HUES64 (cell line): ENCODE data around the gene PRPF4.

Source experiments
- H3K27ac ChIP-seq: 2 replicates; pipeline ENCODE4 v1.7.0; 2013; ENCODE audit warnings: low read depth, low read length, inconsistent platforms
- H3K27me3 ChIP-seq: 2 replicates; pipeline ENCODE4 v1.6.1; 2013; ENCODE audit warnings: mild to moderate bottlenecking, low read length; ENCODE audit not compliant: insufficient read depth
- H3K36me3 ChIP-seq: 2 replicates; pipeline ENCODE4 v1.6.1; 2013; ENCODE audit warnings: mild to moderate bottlenecking, low read length; ENCODE audit not compliant: insufficient read depth
- H3K4me1 ChIP-seq: 2 replicates; pipeline ENCODE4 v1.6.1; 2013; ENCODE audit warnings: mild to moderate bottlenecking, low read length, moderate library complexity; ENCODE audit not compliant: insufficient read depth
- H3K4me3 ChIP-seq: 2 replicates; pipeline ENCODE4 v1.5.1; 2013; ENCODE audit warnings: mild to moderate bottlenecking, low read length, moderate library complexity
- H3K9ac ChIP-seq: 2 replicates; pipeline ENCODE4 v1.6.1; 2013; ENCODE audit warnings: mild to moderate bottlenecking, low read depth, low read length
- H3K9me3 ChIP-seq: 2 replicates; pipeline ENCODE4 v1.6.1; 2013; ENCODE audit warnings: low read depth, low read length; ENCODE audit not compliant: insufficient read depth
- WGBS: fragments of 150-250, 120-280 bp; methylation state at CpG from one replicate; pipeline ENCODE4 v1.1.7; 2013; ENCODE audit warnings: missing lambda C conversion rate; 5-methylcytosine and 5-hydroxymethylcytosine counted together

Gene PRPF4

GRCh38 chr9:113316030-113316429 is 40.6 kb downstream of the PRPF4 start:
- H3K27me3 ChIP-seq = no peaks in the 10 kb centered on the region
- no peaks in the 10 kb centered on the region for H3K9me3 ChIP-seq
- no peaks in the 10 kb centered on the region for H3K36me3 ChIP-seq
- H3K4me1 ChIP-seq = no peaks in the 10 kb centered on the region
- no peak overlapping the region for H3K27ac ChIP-seq
- WGBS = 90% methylated on average over 4 of the region's 4 CpGs
- no peak overlapping the region for H3K9ac ChIP-seq
- H3K4me3 ChIP-seq = no peak overlapping the region

GRCh38 chr9:113317777-113318176 is 42.3 kb downstream of the PRPF4 start:
- Histone ChIP-seq H3K9me3 (no peaks in the 10 kb centered on the region), H3K27ac (no peak overlapping the region), H3K4me1 (no peaks in the 10 kb centered on the region), H3K36me3 (no peaks in the 10 kb centered on the region), H3K9ac (no peak overlapping the region), H3K4me3 (no peak overlapping the region), H3K27me3 (no peaks in the 10 kb centered on the region)
- WGBS = 68% methylated on average over 2 of the region's 2 CpGs

- H3K36me3 ChIP-seq = no peaks in the 10 kb centered on the region
- H3K27me3 ChIP-seq = no peaks in the 10 kb centered on the region
- H3K9me3 ChIP-seq = no peaks in the 10 kb centered on the region
- 82% methylated on average over 2 of the region's 2 CpGs for WGBS
- no peaks in the 10 kb centered on the region for H3K4me1 ChIP-seq
- H3K9ac ChIP-seq = no peak overlapping the region
- no peak overlapping the region for H3K4me3 ChIP-seq
- H3K27ac ChIP-seq = no peak overlapping the region
These were observed 43.6 kb downstream of the PRPF4 start for GRCh38 chr9:113319054-113319453.

DNA sequence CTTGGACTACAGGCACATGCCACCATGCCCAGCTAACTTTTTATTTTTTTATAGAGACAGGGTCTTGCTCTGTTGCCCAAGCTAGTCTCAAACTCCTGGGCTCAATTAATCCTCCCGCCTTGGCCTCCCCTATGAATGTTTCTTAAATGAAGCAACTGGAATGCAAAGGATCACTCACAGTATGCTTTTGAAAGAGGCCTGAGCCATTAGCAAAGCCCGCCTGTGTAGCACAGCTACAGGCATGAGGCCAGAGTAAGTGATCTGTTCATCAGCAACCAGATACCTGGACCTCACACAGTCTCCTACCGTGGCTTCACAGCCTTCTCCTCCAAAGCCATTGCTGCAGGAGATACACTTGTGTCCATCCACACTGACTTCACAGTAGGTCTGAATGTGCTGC is 44.6 kb downstream of the PRPF4 start:
- Histone ChIP-seq H3K9me3 (no peaks in the 10 kb centered on the region), H3K36me3 (no peaks in the 10 kb centered on the region), H3K9ac (no peak overlapping the region), H3K27ac (no peak overlapping the region), H3K27me3 (no peaks in the 10 kb centered on the region), H3K4me1 (no peaks in the 10 kb centered on the region), H3K4me3 (no peak overlapping the region)
- 89% methylated on average over 3 of the region's 3 CpGs for WGBS

DNA sequence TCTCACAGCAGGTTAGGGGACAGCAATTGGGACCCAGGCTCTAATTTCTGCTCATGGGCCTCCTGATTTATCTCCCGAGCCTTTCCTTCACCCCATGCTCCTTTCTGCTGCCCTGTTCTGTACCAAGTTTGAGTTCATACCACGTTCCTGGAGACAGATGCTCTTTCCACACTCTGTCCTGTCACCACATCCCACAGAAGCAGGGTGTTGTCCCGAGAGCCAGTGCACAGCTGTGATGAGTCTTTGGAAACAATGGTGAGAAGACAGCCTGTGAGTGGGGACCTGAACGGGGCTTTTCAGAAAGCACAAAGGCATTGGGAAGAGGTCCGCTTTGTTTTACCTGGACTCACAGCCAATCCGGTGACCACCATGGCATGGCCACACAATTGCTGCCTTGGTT is 47.2 kb downstream of the PRPF4 start:
- H3K4me1 ChIP-seq = no peaks in the 10 kb centered on the region
- 81% methylated on average over 6 of the region's 6 CpGs for WGBS
- H3K9me3 ChIP-seq = no peaks in the 10 kb centered on the region
- no peaks in the 10 kb centered on the region for H3K36me3 ChIP-seq
- no peak overlapping the region for H3K4me3 ChIP-seq
- H3K27me3 ChIP-seq = no peaks in the 10 kb centered on the region
- no peak overlapping the region for H3K9ac ChIP-seq
- no peak overlapping the region for H3K27ac ChIP-seq

- Histone ChIP-seq H3K27me3 (no peaks in the 10 kb centered on the region), H3K27ac (no peak overlapping the region), H3K9ac (no peak overlapping the region), H3K36me3 (no peaks in the 10 kb centered on the region), H3K4me3 (no peak overlapping the region), H3K4me1 (no peaks in the 10 kb centered on the region), H3K9me3 (no peaks in the 10 kb centered on the region)
- WGBS = 90% methylated on average over 4 of the region's 4 CpGs
These were observed 50.8 kb downstream of the PRPF4 start for GRCh38 chr9:113326230-113326629.

DNA sequence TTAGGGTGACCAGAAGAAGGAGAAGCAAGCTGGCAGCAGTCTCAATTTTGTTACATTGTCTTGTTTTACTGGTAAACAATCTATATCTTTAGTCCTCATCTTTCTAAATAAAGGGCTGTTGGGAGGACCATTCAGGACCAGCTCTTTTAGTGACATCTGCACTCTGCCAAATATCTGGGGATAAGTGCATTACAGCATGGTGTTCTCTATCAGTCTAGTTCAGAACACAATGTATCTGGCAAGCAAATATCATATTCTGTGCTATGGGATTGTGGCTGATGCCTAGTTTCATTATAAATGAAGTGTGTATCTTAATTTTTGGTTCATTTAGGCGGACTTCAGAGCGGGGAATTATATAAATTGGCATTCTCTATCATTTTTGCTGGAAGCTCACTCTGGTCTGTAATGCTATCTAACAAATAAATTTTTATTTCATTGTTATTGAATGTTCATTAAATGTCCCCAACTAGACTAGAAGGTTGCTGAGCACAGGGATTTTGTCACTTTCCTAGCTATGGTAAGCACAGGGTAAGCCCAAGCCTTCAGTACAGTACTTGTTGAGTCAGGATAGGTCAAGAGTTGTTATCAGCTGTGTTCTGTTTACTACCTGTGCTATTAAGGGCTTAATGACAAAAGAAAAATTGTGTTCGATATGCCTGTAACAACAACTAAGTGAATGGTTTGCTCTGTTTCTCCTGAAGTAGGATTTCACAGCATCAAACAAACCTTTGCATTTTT is 52.8 kb downstream of the PRPF4 start:
- Histone ChIP-seq H3K9ac (no peak overlapping the region), H3K9me3 (no peaks in the 10 kb centered on the region), H3K27ac (no peak overlapping the region), H3K4me1 (no peaks in the 10 kb centered on the region), H3K4me3 (no peak overlapping the region), H3K27me3 (no peaks in the 10 kb centered on the region), H3K36me3 (no peaks in the 10 kb centered on the region)
- WGBS = 93% methylated on average over 3 of the region's 3 CpGs

- Histone ChIP-seq H3K9ac (no peak overlapping the region), H3K27me3 (no peaks in the 10 kb centered on the region), H3K36me3 (no peaks in the 10 kb centered on the region), H3K27ac (no peak overlapping the region), H3K4me1 (no peaks in the 10 kb centered on the region), H3K9me3 (no peaks in the 10 kb centered on the region), H3K4me3 (no peak overlapping the region)
- WGBS = 90% methylated on average over 4 of the region's 4 CpGs
These were observed 56.3 kb downstream of the PRPF4 start for GRCh38 chr9:113331780-113332179.

- Histone ChIP-seq H3K9ac (no peak overlapping the region), H3K27ac (no peak overlapping the region)
- 91% methylated on average over 2 of the region's 2 CpGs for whole genome bisulfite sequencing
These were observed 62.3 kb downstream of the PRPF4 start for GRCh38 chr9:113337714-113338113.

GRCh38 chr9:113340011-113340699 is 64.7 kb downstream of the PRPF4 start, which contains the start of gene WDR31:
Gene WDR31 (minus strand): TSS chr9:113340275. CDS start chr9:113332022, 8,253 bp downstream.
- Histone ChIP-seq H3K9ac (peak within 1 kb of the TSS; percentile 67), H3K4me3 (peak within 1 kb of the TSS; percentile 74), H3K4me1 (no peaks in the 10 kb centered on the region), H3K27me3 (peaks cover 10% of the 10 kb centered on the region), H3K36me3 (no peaks in the 10 kb centered on the region), H3K9me3 (no peaks in the 10 kb centered on the region), H3K27ac (no peak within 1 kb of the TSS; the same call in 1 of the 2 replicates)
- 1% methylated on average over 46 of the region's 46 CpGs for WGBS

More at GRCh38 chr9:113337714-113338113, 62.3 kb downstream of the PRPF4 start:
- H3K4me1 ChIP-seq = no peaks in the 10 kb centered on the region
- no peaks in the 10 kb centered on the region for H3K9me3 ChIP-seq
- no peak overlapping the region for H3K4me3 ChIP-seq
- H3K36me3 ChIP-seq = no peaks in the 10 kb centered on the region
- peaks cover 10% of the 10 kb centered on the region for H3K27me3 ChIP-seq

DNA sequence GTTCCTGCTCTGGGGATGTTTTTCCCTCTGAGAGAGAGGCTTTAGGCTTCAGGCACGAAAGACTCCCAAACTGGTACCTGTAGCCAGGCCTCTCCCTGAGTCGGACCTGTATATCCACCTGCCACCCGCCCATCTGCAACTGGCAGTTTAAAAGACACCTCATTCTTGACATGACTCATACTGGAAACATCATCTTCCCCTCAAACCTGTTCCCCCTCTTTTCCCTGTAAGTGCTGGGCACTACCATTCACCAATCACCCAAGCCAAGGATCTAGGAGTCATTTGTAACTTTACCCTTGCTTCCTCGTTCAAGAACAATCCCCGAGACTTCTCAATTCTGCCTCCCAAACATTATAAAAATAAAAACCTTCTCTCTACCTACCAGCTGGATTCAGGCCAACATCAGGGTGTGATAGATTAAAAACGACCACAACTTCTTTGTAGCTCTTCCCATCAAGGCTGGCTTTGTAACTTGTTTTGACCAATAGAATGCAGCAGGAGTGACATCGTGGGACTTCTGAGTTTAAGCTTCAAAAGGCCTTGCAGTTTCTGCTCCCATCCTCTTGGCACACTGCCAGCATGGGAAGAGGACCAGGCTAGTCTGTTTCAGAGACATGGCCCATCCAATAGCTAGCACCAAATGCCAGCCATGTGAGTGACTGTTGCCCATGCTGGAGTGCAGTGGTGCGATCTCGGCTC is 66.4 kb downstream of the PRPF4 start:
- Histone ChIP-seq H3K4me1 (no peaks in the 10 kb centered on the region), H3K4me3 (no peak overlapping the region), H3K27me3 (peaks cover 10% of the 10 kb centered on the region), H3K9ac (no peak overlapping the region), H3K27ac (no peak overlapping the region), H3K9me3 (no peaks in the 10 kb centered on the region), H3K36me3 (no peaks in the 10 kb centered on the region)
- WGBS = 79% methylated on average over 9 of the region's 9 CpGs
